RKO (cell line): ENCODE measurements around the gene SEMA3D.

Source experiments
- DNase-seq: peaks from one replicate; pipeline ENCODE4 v3.0.0-alpha.2; 2016; ENCODE audit warnings: low spot score

Gene SEMA3D

GRCh38 chr7:85184599-85185423 is 2.0 kb downstream of the SEMA3D start:
- DNase-seq = no peak

GRCh38 chr7:85183296-85183695 is 3.6 kb downstream of the SEMA3D start:
- no peak for DNase-seq

GRCh38 chr7:85178531-85179298 is 8.1 kb downstream of the SEMA3D start:
- DNase-seq = no peak

- no peak for DNase-seq
These were observed 9.5 kb downstream of the SEMA3D start for GRCh38 chr7:85177316-85177715.

GRCh38 chr7:85176197-85176596 is 10.7 kb downstream of the SEMA3D start:
- DNase-seq = peak; percentile 2

GRCh38 chr7:85175217-85175616 is 11.6 kb downstream of the SEMA3D start:
- no peak for DNase-seq

- no peak for DNase-seq
These were observed 14.3 kb downstream of the SEMA3D start for GRCh38 chr7:85172530-85172941.

- no peak for DNase-seq
These were observed 19.2 kb downstream of the SEMA3D start for GRCh38 chr7:85167636-85168035.

- no peak for DNase-seq
These were observed 21.6 kb downstream of the SEMA3D start for GRCh38 chr7:85165263-85165662.

- DNase-seq = no peak
These were observed 22.5 kb downstream of the SEMA3D start for GRCh38 chr7:85164376-85164775.

GRCh38 chr7:85162721-85163120 is 24.1 kb downstream of the SEMA3D start:
- DNase-seq = no peak

GRCh38 chr7:85160223-85160622 is 26.6 kb downstream of the SEMA3D start:
- DNase-seq = no peak

GRCh38 chr7:85159003-85159402 is 27.9 kb downstream of the SEMA3D start:
- DNase-seq = no peak

GRCh38 chr7:85156661-85157208 is 30.1 kb downstream of the SEMA3D start:
- DNase-seq = no peak

GRCh38 chr7:85154282-85154937 is 32.4 kb downstream of the SEMA3D start:
- DNase-seq = no peak

- DNase-seq = no peak
These were observed 33.1 kb downstream of the SEMA3D start for GRCh38 chr7:85153715-85154114.

- no peak for DNase-seq
These were observed 36.2 kb downstream of the SEMA3D start for GRCh38 chr7:85150624-85151023.

GRCh38 chr7:85144771-85145170 is 42.1 kb downstream of the SEMA3D start:
- no peak for DNase-seq

- DNase-seq = no peak
These were observed 50.9 kb downstream of the SEMA3D start for GRCh38 chr7:85135977-85136376.

GRCh38 chr7:85133560-85133959 is 53.3 kb downstream of the SEMA3D start:
- DNase-seq = no peak

GRCh38 chr7:85133006-85133405 is 53.9 kb downstream of the SEMA3D start:
- no peak for DNase-seq

GRCh38 chr7:85130702-85131101 is 56.2 kb downstream of the SEMA3D start:
- no peak for DNase-seq

- DNase-seq = no peak
These were observed 60.5 kb downstream of the SEMA3D start for GRCh38 chr7:85126383-85126782.
